ENCODE measurements around the gene MLLT10.

The MLLT10 gene

DNA sequence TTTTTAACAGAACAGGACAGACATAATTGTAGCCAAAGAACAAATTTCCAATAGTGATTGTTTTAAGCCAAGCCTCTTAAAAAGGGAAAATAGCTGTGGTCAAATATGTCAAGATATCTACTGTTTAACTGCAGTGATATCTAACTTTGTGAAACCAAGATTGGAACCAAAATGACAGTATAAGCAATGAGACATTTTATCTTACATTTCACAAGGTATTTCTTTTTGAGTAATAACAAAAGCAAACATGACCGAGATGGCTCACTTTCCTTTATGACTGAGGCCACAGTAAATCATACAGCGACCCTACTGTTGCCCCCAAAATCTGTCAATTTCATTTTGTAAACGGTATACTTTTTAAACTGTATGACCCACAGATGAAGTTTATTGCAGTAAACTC, 215.8 kb downstream of the MLLT10 start:
- no peak for DNase-seq

DNA sequence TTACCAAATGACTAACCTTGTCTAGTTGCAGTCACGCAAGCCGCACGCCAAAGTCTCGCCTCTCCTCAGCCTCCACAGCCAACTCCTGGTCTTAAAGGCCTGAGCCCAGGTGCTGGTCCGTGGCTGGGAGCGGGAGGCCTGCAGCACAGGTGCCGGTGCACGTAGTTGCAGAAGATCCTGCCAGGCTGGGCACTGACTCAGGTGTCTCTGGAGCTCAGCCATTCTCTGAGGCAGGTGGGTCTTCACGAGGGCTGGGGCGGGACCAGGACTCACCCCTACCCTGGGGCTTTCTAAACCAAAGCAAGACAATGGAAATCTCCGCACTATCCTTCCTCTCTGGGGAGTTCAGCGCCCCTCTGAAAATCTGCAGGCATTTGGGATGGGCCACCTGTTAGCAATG, 216.4 kb downstream of the MLLT10 start:
- no peak for DNase-seq

DNA sequence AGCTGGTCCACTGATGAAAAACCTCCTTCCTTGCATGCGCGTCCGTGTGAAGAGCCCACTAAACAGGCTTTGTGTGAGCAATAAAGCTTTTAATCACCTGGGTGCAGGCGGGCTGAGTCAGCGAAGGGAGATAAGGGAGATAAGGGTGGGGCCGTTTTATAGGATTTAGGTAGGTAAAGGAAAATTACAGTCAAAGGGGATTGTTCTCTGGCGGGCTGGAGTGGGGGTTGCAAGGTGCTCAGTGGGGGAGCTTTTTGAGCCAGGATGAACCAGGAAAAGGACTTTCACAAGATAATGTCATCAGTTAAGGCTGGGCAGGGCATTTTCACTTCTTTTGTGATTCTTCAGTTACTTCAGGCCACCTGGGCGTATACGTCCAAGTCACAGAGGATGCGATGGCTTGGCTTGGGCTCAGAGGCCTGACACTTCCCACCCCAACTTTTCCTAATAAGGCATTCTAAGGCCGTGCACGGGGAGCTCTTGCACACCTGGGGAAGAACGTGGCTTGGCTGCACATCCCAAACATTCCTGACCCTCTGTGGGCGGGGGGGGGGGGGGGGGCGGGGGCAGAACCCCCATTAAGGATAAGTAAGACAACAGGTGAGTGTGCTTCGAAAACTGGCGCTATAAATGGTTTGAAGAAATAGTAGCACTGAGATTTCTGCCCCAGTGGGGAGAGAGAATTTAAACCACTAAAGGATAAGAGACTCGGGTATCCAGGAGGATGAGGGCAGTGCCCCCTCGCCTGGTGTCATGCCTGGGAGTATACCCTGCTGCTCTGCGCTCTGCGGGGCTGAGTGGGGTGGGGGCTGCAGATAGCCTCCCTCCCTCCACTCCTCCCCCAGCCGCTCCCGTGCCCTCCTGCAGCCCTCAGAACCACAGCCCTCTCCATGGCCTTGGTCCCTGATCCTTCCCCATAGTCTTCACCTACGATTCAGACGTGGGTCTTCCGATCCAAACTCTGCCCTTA, 217.6 kb downstream of the MLLT10 start:
- DNase-seq: no peak

DNA sequence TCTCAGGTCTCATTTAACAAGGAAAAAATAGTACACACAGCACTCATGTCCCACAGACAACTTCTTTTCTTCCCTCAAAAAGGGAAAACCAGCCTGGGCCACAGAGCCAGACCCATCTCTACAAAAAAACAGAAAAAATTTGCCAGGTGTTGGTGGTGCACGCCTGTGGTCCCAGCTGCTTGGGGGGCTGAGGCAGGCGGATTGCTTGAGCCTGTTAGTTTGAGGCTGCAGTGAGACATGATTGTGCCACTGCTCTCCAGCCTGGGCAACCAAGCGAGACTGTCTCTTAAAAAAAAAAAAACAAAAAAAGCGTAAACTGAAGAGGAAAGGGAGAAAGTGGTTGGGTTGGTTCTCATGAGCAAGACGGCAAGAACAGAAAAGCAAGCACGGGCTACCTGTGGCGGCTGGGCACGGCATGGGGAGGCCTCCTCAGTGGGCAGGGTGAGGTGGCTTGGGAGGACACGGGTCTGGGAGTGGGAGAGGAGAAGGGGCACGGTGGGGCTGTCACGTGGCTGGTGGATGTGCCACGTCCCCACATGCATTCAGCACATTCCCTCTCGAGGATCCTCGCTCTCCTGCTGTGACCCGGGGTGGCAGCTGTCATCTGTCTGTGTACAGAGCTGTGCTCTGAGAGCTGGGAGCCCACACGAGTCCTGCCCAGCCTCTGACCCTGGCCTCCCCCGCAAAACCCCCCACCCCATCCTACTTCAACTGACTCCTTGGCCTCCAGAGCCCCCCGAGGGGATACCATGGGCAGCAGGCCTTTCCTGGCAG, 219.7 kb downstream of the MLLT10 start:
- DNase-seq: no peak

DNA sequence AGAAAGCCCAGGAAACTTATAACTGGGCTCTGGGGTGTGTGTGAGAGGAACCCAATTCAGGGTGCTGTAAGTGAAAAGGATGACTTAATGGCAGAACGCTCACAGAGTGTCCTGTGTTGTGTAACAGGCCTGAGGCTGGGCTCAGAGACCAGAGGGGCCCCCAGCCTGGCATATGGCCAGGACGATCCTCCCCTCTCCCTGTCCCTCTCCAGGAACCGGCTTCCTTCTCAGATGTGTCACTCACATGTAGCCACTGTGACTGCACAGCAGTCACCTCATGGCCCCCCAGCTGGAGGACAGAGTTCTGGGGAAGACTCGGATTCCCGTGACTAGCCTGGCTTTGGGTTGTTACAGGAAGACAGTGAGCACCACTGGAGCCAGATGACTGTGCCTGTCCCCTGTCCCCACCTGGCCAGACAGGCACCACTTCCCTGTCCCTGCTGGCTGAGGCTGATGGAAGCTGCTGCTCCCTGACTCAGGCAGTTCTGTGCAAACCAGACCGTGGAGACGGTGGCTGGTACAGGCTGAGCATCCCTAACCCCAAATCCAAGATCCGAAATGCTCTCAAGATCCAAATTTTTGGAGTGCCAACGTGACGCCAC, 220.5 kb downstream of the MLLT10 start:
- DNase-seq: no peak

DNA sequence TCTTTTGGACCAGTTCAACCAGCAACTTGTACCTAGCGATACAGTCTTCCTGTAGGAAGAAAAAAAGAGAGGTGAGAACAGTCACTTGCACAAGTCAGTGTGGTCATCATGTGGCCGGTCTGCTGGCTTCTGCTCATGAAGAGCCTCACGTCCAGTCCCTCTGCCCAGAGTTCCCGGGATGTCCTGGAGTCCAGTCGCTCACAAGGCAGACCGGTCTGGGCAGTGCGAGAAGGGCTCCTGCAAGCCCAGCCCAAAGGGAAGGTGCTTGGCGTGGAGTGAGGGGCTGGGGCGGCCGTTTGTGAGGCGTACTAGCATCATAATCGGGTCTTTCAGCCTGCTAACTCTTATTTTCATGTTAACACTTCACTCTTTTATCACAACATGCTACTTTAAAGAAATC, 222.7 kb downstream of the MLLT10 start:
- no peak for DNase-seq

DNA sequence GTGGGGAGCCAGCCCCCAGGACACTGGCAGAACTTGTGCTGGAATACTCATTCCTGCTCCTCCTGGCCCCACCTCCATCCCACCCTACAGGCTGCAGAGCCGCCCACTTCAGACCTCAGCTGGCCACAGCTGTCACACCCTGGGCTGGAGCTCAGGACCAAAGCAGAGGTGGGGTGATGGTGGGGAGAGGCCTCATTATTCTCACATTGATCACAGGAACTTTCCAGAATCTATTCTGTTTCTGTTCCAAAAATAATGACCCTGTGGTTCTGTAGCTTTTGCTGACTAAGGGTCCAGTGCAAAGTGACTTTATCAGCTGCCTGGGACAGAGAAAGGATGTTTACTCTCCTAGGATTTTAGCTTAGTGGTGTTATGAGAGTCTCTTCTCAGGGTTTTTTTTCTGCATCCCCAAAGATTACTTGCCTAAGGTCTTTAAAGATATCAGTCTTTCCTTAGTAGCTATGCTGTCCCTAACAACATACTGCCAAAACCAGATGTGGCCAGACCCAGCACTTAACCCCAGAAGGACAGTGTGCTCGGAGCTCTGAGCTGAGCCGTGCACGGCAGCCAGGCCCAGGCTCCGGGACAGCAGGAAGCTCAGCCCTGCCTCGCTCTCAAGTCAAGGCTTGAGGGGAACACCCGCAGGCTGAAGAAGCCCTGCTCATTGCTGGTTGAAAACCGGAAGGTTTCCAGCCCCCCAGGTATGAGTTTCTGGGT, 223.3 kb downstream of the MLLT10 start:
- DNase-seq: no peak

DNA sequence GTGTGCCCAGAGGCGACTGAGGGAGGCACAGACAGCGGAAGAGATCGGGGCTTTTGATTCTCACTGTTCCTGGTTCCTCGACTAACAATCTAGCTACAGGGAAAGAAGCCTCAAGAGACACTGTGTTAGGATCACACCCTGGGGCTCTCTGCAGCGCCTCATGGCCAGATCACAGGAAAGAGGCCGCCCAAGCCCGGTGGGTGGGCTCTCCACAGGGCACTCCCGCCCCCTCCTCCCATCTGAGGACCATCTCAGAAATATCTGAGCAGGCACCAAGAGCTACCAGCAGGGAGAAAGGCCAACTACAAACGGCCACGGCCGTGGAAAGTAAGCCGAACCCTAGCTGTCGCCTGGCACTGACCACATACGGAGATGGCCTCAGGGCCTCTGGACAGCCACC, 224.2 kb downstream of the MLLT10 start:
- DNase-seq: no peak

DNA sequence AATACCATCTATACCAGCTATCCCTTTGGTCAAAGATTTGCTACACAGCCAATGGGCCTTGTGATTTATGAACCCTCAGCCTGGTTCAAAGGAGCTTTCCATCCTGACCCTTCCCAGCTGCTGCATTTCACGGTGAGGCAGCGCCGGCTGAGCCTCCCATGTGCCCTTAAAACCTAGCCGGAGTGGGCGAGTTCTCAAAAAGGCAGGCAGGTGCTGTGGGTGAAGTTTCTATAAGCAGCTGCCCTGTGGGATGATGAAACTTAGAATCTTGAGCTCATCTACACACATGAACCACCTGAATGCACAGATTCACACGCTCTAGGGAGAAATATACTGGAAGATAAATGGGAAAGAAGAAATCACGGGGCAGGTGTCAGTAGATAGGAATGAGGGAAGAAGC, 224.7 kb downstream of the MLLT10 start:
- DNase-seq: no peak

DNA sequence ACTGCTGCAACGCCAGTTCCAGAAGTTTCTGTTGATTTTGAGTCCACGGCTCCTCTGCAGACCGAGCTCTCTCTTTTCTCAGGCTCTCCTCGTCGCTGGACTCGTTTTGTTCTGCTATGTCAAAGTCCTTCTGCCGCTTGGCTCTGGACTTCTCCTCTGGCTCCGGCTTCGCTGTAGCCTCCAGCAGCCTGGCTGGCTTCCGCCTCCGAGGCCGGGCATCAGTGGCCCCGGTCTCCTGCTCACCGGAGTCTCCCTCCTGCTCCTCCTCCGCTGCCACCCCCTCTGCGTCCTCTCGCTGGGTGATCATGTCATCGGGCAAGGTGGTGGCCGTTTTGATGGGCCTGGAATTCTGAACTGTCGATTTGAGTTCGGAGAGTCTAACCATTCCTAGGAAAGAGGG, 225.2 kb downstream of the MLLT10 start:
- DNase-seq: no peak

DNA sequence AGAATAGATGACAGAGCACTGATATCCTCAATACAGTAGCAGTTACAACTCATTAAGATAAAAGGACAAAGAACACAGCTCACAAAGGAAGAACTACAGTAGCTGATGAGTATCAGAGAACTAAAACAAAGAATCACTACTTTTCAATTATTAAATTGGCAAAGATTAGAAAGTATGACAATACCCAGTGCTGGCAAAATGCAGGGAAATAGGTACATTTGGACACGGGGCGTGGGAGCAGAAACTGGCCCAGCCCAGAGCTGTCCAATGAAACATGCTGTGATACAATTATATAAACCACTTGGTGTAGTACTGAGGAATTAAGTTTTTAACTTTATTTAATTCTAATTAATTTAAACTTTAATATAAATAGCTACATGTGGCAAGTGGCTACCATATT, 226.3 kb downstream of the MLLT10 start:
- no peak for DNase-seq

DNA sequence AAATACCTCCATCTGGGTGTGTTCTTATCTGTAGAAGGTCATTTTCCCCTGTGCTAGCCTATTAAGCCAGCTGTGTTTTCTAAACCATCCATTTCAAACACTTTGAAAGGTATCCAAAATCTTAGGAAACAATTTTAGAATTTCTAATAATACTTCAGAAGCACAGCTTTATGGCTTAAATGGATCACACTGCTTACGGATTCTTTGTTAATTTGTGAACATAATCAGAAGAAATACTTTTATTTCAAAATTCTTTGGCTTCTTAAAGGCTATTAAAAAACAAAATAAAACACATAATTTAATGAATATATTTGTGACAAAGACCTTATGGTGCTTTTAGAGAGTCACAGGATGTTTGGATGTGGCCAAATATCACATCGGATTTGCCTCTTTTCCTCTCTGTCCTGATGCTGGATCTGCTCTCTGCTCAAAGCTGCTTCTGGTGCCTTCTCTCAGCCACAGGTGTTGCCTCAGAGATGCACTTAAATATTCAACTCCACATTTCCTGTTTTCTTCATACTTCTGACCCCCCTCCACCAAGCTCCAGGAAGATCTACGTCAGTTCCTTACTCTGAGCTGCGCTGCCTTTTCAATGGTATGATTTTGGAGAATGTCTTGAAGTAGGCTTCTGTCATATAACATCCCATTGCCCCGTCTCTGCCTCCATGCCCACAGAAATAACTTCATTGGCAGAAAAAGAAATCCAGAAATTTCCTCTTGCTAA, 230.6 kb downstream of the MLLT10 start:
- no peak for DNase-seq

DNA sequence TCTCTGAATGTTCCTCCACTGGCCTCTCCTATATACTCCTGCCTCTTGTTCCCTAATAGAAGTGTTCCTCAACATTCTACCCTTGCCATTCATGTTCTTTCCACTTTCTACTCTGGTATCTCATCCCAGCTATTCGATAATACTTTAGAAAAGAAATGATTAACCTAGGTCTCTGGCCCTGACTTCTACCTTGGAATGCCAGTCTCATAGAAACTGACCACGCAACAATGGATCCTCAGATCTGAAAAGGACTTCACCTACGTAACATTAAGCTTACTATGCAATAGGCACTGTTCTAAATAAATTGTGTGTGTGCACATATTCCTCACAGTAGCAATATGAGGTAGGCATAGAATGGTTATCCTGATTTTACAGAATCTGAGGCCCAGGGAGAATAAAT, 235.0 kb downstream of the MLLT10 start:
- DNase-seq: no peak

DNA sequence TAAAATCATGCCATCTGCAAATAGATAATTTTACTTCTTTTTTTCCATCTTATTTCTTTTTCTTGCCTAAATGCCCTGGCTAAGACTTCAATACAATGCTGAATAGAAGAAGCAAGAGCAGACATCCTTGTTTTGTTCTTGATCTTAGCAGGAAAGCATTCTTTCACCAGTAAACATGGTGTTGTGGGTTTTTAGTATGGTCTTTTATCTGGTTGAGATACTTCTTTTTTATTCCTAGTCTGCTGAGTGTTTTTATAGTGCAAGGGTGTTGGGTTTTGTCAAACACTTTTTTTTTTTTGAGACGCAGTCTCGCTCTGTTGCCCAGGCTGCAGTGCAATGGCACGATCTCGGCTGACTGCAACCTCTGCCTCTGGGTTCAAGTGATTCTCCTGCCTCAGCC, 237.2 kb downstream of the MLLT10 start:
- no peak for DNase-seq

DNA sequence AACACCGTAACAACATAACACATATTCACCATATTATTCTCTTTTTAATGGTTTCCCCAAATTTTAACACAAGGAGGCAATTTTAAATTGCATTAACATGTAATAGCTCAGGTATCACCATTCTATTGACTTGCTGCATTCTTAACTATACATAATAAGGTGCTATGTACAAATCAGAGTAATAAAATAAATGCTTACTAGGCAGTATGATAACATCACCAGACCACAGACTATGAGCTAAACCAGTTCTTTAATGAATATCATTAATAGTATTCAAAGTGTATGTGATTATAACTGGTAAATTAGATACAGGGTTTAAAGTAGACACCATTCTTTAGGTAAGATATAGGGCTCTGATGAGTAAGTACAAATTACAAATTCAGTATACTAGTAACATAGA, 242.9 kb downstream of the MLLT10 start:
- DNase-seq: no peak

DNA sequence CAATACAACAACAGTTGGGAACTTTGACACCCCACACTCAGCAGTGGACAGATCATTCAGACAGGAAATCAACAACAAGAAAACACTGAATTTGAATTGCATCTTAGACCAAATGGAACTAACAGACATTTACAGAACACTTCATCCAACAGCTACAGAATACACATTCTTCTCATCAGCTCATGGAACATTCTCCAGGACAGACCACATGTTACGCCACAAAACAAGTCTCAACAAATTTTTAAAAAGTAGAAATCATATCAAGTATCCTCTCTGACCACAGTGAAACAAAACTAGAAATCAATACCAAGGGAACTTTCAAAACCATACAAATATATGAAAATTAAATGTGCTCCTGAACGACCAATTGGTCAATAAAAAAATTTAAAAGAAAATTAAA, 257.2 kb downstream of the MLLT10 start:
- DNase-seq: no peak
